Mammary epithelial cell (primary cell): ENCODE results near the gene ARHGAP4.

ENCODE experiments used
- CTCF ChIP-seq, 2 donors: IDR thresholded peaks in 1 of 2; conservative IDR thresholded peaks in 1 of 2; 2 replicates each; pipeline ENCODE4 v1.5.1; 2011 to 2012; ENCODE audit warnings: inconsistent platforms in 2 of 2, low read length in 2 of 2, mild to moderate bottlenecking in 2 of 2, control low read depth in 1 of 2, low read depth in 1 of 2; ENCODE audit not compliant: insufficient read depth in 1 of 2; ENCODE audit errors: extremely low read depth in 1 of 2
- EZH2 ChIP-seq: IDR thresholded peaks from 2 replicates; pipeline ENCODE4 v1.6.1; 2012; ENCODE audit warnings: low read length, inconsistent platforms, borderline replicate concordance

GRCh38 chrX:153937056-153937455, 11.0 kb upstream of the ARHGAP4 start:
- TF ChIP-seq CTCF (conservative IDR thresholded peaks at IDR 0.05 in 1 of 2, IDR thresholded peaks at IDR 0.05 in 1 of 2; ENCODE audit: extremely low read depth in 1 of 2, insufficient read depth in 1 of 2, low read depth in 1 of 2, low read length in 2 of 2) (no peak), EZH2 (no peak)
